Astrocyte (in vitro differentiated cells and primary cell): ENCODE measurements around the gene PEA15.

Experiments
- CTCF ChIP-seq: IDR thresholded peaks from 2 replicates; pipeline ENCODE4 v1.5.1; 2011; ENCODE audit warnings: low read depth, mild to moderate bottlenecking, inconsistent platforms, low read length, moderate library complexity; ENCODE audit not compliant: insufficient read depth
- EZH2 ChIP-seq: IDR thresholded peaks from 2 replicates; pipeline ENCODE4 v1.6.1; 2012; ENCODE audit warnings: mild to moderate bottlenecking, low read length, inconsistent platforms; ENCODE audit not compliant: insufficient read depth

- TF ChIP-seq CTCF (no peak), EZH2 (no peak)
Measured at GRCh38 chr1:160194737-160195059, 10.5 kb upstream of the PEA15 start.
